ENCODE measurements around the gene STRN3. TPM values are rescaled to one million over a fixed set of nuclear protein-coding genes. Genes with fewer than 3 reads are reported as not detected.

The STRN3 gene
- total RNA-seq, 1 donor from 2014 or later = 30.5 TPM

DNA sequence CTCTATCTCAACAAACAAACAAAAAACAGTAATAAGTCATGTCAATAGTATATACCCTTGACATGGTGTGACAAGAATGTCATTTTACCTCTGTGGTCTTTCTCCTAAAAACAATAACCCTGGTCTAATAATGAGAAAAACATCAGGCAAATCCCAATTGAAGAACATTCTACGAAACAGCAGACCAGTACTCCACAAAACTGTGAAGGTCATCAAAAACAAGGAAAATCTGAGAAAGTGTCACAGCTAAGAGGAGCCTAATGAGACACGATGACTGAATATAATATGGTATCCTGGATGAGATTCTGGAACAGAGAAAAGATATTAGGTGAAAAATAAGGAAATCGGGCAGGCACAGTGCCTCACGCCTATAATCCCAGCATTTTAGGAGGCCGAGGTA lies 157.4 kb downstream of the STRN3 start:
- H3K27me3 ChIP-seq (ENCODE audit: control insufficient read depth, insufficient read depth, low read length) = peaks cover 2% of the 10 kb centered on the region
- no peaks in the 10 kb centered on the region for H3K36me3 ChIP-seq (ENCODE audit: control insufficient read depth, insufficient read depth, low read length)
- TF ChIP-seq, protein P1, sequence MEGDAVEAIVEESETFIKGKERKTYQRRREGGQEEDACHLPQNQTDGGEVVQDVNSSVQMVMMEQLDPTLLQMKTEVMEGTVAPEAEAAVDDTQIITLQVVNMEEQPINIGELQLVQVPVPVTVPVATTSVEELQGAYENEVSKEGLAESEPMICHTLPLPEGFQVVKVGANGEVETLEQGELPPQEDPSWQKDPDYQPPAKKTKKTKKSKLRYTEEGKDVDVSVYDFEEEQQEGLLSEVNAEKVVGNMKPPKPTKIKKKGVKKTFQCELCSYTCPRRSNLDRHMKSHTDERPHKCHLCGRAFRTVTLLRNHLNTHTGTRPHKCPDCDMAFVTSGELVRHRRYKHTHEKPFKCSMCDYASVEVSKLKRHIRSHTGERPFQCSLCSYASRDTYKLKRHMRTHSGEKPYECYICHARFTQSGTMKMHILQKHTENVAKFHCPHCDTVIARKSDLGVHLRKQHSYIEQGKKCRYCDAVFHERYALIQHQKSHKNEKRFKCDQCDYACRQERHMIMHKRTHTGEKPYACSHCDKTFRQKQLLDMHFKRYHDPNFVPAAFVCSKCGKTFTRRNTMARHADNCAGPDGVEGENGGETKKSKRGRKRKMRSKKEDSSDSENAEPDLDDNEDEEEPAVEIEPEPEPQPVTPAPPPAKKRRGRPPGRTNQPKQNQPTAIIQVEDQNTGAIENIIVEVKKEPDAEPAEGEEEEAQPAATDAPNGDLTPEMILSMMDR (IDR thresholded peaks at IDR 0.05; ENCODE audit: insufficient read depth, low read length, poor library complexity, severe bottlenecking) = no peak
- DNase-seq (ENCODE audit: low read depth) = no peak
- no peak overlapping the region for H3K4me3 ChIP-seq (ENCODE audit: low read depth, low read length)

DNA sequence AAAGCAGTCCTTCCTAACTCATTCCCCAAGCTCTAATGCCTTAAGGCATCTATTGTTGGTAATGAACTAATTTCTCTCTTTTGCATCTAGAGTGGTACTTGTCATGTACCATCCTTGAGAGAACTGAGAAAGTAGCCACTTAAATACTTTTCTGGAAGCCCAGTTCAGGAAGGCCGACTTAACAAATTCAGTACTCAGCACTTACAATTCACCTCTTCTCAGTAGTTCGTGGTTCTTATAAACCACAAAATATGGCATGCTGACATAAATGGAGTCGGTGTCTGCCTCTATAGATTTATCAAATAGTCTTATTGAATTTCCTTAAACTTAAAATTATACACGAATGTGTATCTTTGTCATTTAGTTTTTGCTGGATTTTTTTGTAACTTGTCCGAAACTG lies 161.2 kb downstream of the STRN3 start:
- no peak overlapping the region for H3K4me3 ChIP-seq (ENCODE audit: low read depth, low read length)
- no peak for DNase-seq (ENCODE audit: low read depth)
- H3K36me3 ChIP-seq (ENCODE audit: control insufficient read depth, insufficient read depth, low read length) = no peaks in the 10 kb centered on the region
- no peaks in the 10 kb centered on the region for H3K27me3 ChIP-seq (ENCODE audit: control insufficient read depth, insufficient read depth, low read length)
- TF ChIP-seq, protein P1 (IDR thresholded peaks at IDR 0.05; ENCODE audit: insufficient read depth, low read length, poor library complexity, severe bottlenecking) = no peak

DNA sequence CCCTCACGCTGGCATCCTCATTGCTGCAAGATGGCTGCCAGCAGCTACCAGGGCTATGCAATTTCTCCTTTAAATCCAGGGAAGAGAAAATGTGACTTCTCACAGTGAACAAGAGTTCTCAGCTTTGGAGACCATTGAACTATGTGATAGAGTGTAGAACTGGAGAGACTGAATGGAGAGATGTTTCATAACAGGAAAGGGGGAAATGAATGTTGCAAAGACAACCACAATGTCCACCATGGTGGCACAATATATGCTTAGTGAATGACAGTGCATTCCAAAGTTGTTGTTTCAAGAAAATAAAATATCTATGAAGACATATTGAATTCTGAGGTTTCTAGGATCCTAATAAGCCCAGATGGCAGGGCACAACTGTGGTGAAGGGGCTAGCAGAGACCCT lies 165.0 kb downstream of the STRN3 start:
- DNase-seq (ENCODE audit: low read depth) = no peak
- Histone ChIP-seq H3K27me3 (ENCODE audit: control insufficient read depth, insufficient read depth, low read length) (no peaks in the 10 kb centered on the region), H3K4me3 (ENCODE audit: low read depth, low read length) (no peak overlapping the region), H3K36me3 (ENCODE audit: control insufficient read depth, insufficient read depth, low read length) (no peaks in the 10 kb centered on the region)
- TF ChIP-seq, protein P1 (IDR thresholded peaks at IDR 0.05; ENCODE audit: insufficient read depth, low read length, poor library complexity, severe bottlenecking) = no peak

DNA sequence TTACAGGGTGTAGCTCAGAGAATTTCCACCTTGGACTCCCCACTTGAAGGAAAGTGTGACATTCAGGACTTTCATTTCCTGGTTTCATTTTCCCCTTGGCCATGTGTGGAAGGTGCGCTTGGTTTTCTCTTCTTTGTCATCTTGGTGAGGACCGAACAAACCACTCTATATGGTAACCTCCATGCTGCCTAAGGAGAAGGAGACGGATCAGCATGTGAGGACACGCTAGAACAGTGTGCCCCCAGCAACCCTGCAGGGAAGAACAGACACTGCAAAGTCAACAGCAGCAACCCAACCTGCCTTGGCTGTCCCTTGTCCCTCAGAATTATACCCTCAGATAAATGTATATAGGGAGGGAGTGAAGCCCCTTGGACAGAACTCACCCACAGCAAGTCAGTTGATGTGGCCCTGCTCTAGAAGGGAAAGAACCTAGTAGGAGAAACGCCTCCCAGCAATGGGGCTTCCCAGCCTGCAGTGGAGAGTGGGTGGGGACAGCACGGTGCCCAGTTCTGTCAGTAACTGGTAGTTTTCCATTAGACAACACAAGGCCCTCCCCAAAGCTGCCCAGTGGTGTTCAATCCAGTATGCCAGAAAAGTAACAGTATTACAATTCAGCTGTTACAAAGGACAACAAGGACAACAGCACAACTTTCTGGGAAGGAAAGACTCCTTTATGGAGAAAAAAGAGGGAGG lies 170.7 kb downstream of the STRN3 start:
- DNase-seq (ENCODE audit: low read depth) = no peak
- Histone ChIP-seq H3K27me3 (ENCODE audit: control insufficient read depth, insufficient read depth, low read length) (no peaks in the 10 kb centered on the region), H3K36me3 (ENCODE audit: control insufficient read depth, insufficient read depth, low read length) (no peaks in the 10 kb centered on the region), H3K4me3 (ENCODE audit: low read depth, low read length) (no peak overlapping the region)
- TF ChIP-seq, protein P1 (IDR thresholded peaks at IDR 0.05; ENCODE audit: insufficient read depth, low read length, poor library complexity, severe bottlenecking) = no peak

DNA sequence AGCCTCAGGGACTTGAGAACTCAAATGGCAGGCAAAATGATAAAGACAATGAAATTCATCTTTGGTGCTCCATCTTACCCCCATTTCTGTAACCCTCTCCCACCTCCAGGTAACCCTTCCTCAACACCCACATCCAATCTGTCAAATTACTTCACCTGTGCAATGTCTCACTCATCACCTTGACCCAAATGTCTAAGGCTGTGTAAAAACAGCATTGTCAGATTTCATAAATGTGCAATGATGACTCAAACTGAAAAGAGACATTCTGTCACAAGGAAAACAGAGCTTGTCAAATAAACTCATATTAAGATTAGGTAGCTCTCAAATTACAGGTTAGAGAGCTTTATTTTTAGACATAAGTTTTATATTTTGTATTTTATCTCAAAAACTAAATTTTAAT lies 171.7 kb downstream of the STRN3 start:
- H3K36me3 ChIP-seq (ENCODE audit: control insufficient read depth, insufficient read depth, low read length) = no peaks in the 10 kb centered on the region
- no peak overlapping the region for H3K4me3 ChIP-seq (ENCODE audit: low read depth, low read length)
- TF ChIP-seq, protein P1 (IDR thresholded peaks at IDR 0.05; ENCODE audit: insufficient read depth, low read length, poor library complexity, severe bottlenecking) = no peak
- no peaks in the 10 kb centered on the region for H3K27me3 ChIP-seq (ENCODE audit: control insufficient read depth, insufficient read depth, low read length)
- no peak for DNase-seq (ENCODE audit: low read depth)

DNA sequence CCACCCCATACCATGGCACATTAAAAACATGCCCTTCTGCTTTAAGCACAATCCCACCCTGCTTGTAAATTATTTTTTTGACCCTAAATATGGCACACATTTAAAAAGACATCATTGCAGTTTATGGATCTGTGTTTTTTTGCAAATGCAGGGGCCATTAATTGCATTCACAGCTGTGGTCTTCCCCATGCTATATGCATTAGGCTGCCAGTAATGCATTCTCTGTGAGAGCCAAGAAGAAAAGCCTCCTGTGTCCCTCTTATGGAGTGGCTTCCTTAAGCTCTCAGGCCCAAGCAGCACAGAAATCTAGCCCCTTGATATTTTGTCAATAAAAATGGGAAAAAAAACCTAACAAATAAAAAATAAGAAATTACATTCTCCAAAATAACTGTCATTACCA lies 172.2 kb downstream of the STRN3 start:
- Histone ChIP-seq H3K4me3 (ENCODE audit: low read depth, low read length) (no peak overlapping the region), H3K36me3 (ENCODE audit: control insufficient read depth, insufficient read depth, low read length) (no peaks in the 10 kb centered on the region), H3K27me3 (ENCODE audit: control insufficient read depth, insufficient read depth, low read length) (no peaks in the 10 kb centered on the region)
- TF ChIP-seq, protein P1 (IDR thresholded peaks at IDR 0.05; ENCODE audit: insufficient read depth, low read length, poor library complexity, severe bottlenecking) = no peak
- DNase-seq (ENCODE audit: low read depth) = no peak

Data from kidney epithelial cell (primary cell).